Duodenal mucosa (tissue), 2 donors: Measurements from ENCODE around the gene NAP1L2.
"Not testable (repeated sequence)": the region's sequence is repeated elsewhere in the genome, so short reads cannot be mapped to it uniquely, and the experiment has no call there.

ENCODE experiments used
- H3K27ac ChIP-seq: one replicate; pipeline ENCODE4 v1.7.0; 2013; ENCODE audit warnings: low read depth, low read length
- H3K27me3 ChIP-seq, 2 donors: one replicate each; pipeline ENCODE4 v1.7.0; 2013; ENCODE audit warnings: low read length in 2 of 2, control low read depth in 1 of 2; ENCODE audit not compliant: insufficient read depth in 2 of 2, control insufficient read depth in 1 of 2
- H3K36me3 ChIP-seq, 2 donors: one replicate each; pipeline ENCODE4 v1.7.0; 2013; ENCODE audit warnings: low read length in 2 of 2, control low read depth in 1 of 2; ENCODE audit not compliant: insufficient read depth in 2 of 2, control insufficient read depth in 1 of 2
- H3K4me1 ChIP-seq, 2 donors: one replicate each; pipeline ENCODE4 v1.7.0; 2013; ENCODE audit warnings: low read length in 2 of 2, control low read depth in 1 of 2; ENCODE audit not compliant: insufficient read depth in 2 of 2, control insufficient read depth in 1 of 2
- H3K4me3 ChIP-seq, 2 donors: one replicate each; pipeline ENCODE4 v1.7.0; 2013; ENCODE audit warnings: low read length in 2 of 2, low read depth in 1 of 2
- H3K9ac ChIP-seq, 2 donors: one replicate each; pipeline ENCODE4 v1.7.0; 2013; ENCODE audit warnings: low read length in 2 of 2, low read depth in 1 of 2
- H3K9me3 ChIP-seq, 2 donors: one replicate each; pipeline ENCODE4 v1.7.0; 2013; ENCODE audit warnings: low read length in 2 of 2, control low read depth in 1 of 2; ENCODE audit not compliant: control insufficient read depth in 1 of 2

NAP1L2 gene

GRCh38 chrX:73214426-73215094 lies at the start of gene NAP1L2:
Gene NAP1L2 (minus strand): TSS chrX:73214851. CDS start chrX:73214492, 359 bp downstream.
- H3K27ac ChIP-seq: no peak within 1 kb of the TSS
- H3K4me1 ChIP-seq: no peaks in the 10 kb centered on the region
- peak within 1 kb of the TSS; percentile 52 to 55 for H3K4me3 ChIP-seq
- peaks cover 0 to 1% of the 10 kb centered on the region in 2 donors for H3K9me3 ChIP-seq
- H3K27me3 ChIP-seq: no peaks in the 10 kb centered on the region
- H3K9ac ChIP-seq: no peak within 1 kb of the TSS
- no peaks in the 10 kb centered on the region for H3K36me3 ChIP-seq

GRCh38 chrX:73262991-73263390 lies 48.3 kb upstream of the NAP1L2 start:
- Histone ChIP-seq H3K4me1 (no peaks in the 10 kb centered on the region), H3K9ac (no peak overlapping the region), H3K9me3 (no peaks in the 10 kb centered on the region), H3K27me3 (no peaks in the 10 kb centered on the region), H3K36me3 (no peaks in the 10 kb centered on the region), H3K4me3 (no peak overlapping the region), H3K27ac (no peak overlapping the region)

- no peak overlapping the region for H3K9ac ChIP-seq
- H3K27me3 ChIP-seq: no peaks in the 10 kb centered on the region
- H3K9me3 ChIP-seq: no peaks in the 10 kb centered on the region
- no peak overlapping the region for H3K27ac ChIP-seq
- no peak overlapping the region for H3K4me3 ChIP-seq
- H3K36me3 ChIP-seq: no peaks in the 10 kb centered on the region
- H3K4me1 ChIP-seq: no peaks in the 10 kb centered on the region
Measured at GRCh38 chrX:73239242-73239641, 24.6 kb upstream of the NAP1L2 start.

GRCh38 chrX:73217621-73218020 lies 3.0 kb upstream of the NAP1L2 start:
- Histone ChIP-seq H3K4me1 (no peaks in the 10 kb centered on the region), H3K4me3 (no peak overlapping the region), H3K36me3 (no peaks in the 10 kb centered on the region), H3K27me3 (no peaks in the 10 kb centered on the region), H3K9me3 (peaks cover 0 to 3% of the 10 kb centered on the region in 2 donors), H3K27ac (no peak overlapping the region), H3K9ac (no peak overlapping the region)

- Histone ChIP-seq H3K4me3 (peak overlapping the region; percentile 52 to 55), H3K9ac (no peak overlapping the region), H3K27me3 (no peaks in the 10 kb centered on the region), H3K27ac (no peak overlapping the region), H3K36me3 (no peaks in the 10 kb centered on the region), H3K4me1 (no peaks in the 10 kb centered on the region), H3K9me3 (peaks cover 0 to 3% of the 10 kb centered on the region in 2 donors)
Measured at GRCh38 chrX:73215246-73215645, 595 bp upstream of the NAP1L2 start.

- H3K9ac ChIP-seq: no peak overlapping the region
- no peaks in the 10 kb centered on the region for H3K36me3 ChIP-seq
- no peak overlapping the region for H3K27ac ChIP-seq
Measured at GRCh38 chrX:73213734-73214425, 771 bp downstream of the NAP1L2 start.

GRCh38 chrX:73206366-73206765 lies 8.3 kb downstream of the NAP1L2 start:
- no peaks in the 10 kb centered on the region for H3K9me3 ChIP-seq
- no peak overlapping the region for H3K4me3 ChIP-seq
- H3K27me3 ChIP-seq: no peaks in the 10 kb centered on the region
- H3K36me3 ChIP-seq: no peaks in the 10 kb centered on the region
- H3K27ac ChIP-seq: no peak overlapping the region
- no peak overlapping the region for H3K9ac ChIP-seq
- H3K4me1 ChIP-seq: no peaks in the 10 kb centered on the region

More at GRCh38 chrX:73213734-73214425, 771 bp downstream of the NAP1L2 start:
- no peaks in the 10 kb centered on the region for H3K9me3 ChIP-seq
- H3K4me1 ChIP-seq: no peaks in the 10 kb centered on the region
- H3K4me3 ChIP-seq: peak overlapping the region; percentile 52 to 55
- H3K27me3 ChIP-seq: no peaks in the 10 kb centered on the region

- H3K9me3 ChIP-seq: no peaks in the 10 kb centered on the region
Measured at GRCh38 chrX:73182502-73183114, 32.0 kb downstream of the NAP1L2 start.

GRCh38 chrX:73168945-73169344 lies 45.7 kb downstream of the NAP1L2 start:
- not testable (repeated sequence) for H3K4me3 ChIP-seq, H3K27ac ChIP-seq, H3K9ac ChIP-seq, H3K27me3 ChIP-seq, H3K36me3 ChIP-seq, H3K4me1 ChIP-seq, H3K9me3 ChIP-seq

More at GRCh38 chrX:73182502-73183114, 32.0 kb downstream of the NAP1L2 start:
- H3K27ac ChIP-seq: no peak overlapping the region
- H3K4me3 ChIP-seq: no peak overlapping the region
- no peak overlapping the region for H3K9ac ChIP-seq
- H3K4me1 ChIP-seq: no peaks in the 10 kb centered on the region
- H3K36me3 ChIP-seq: no peaks in the 10 kb centered on the region
- H3K27me3 ChIP-seq: no peaks in the 10 kb centered on the region
